Activated T-cell treated with anti-CD3 and anti-CD28 coated beads, Interleukin-2, amount 50 U/mL, for 72 hours (primary cell): Measurements from ENCODE around the gene TCEAL8. TPM values are rescaled to one million over a fixed set of nuclear protein-coding genes. Genes with fewer than 3 reads are reported as not detected.
"Not testable (repeated sequence)": the region's sequence is repeated elsewhere in the genome, so short reads cannot be mapped to it uniquely, and the experiment has no call there.

Source experiments
- ATAC-seq, 2 donors: fragments of 150-1000 bp; cut with Tn5 transposase; replicated peaks in 1 of 2; 2 replicates each; pipeline ENCODE4 v1.10.0; 2021; ENCODE audit warnings: moderate library complexity in 2 of 2, mild to moderate bottlenecking in 1 of 2
- DNase-seq, 2 donors: peaks; one replicate each; pipeline ENCODE4 v3.0.0; 2021 to 2022; ENCODE audit warnings: mixed read lengths in 1 of 2
- H3K27ac Mint-ChIP-seq: one replicate; pipeline ENCODE4 v1.8.0; 2022; ENCODE audit warnings: mild to moderate bottlenecking, moderate library complexity, mixed read lengths
- H3K27me3 Mint-ChIP-seq: one replicate; pipeline ENCODE4 v1.8.0; 2022; ENCODE audit warnings: low read depth, mixed read lengths
- H3K36me3 Mint-ChIP-seq, 2 donors: one replicate each; pipeline ENCODE4 v1.8.0; 2022; ENCODE audit warnings: mixed read lengths in 2 of 2, mild to moderate bottlenecking in 1 of 2; ENCODE audit not compliant: insufficient read depth in 2 of 2
- H3K4me1 Mint-ChIP-seq: one replicate; pipeline ENCODE4 v1.8.0; 2022; ENCODE audit warnings: low read depth, mixed read lengths
- H3K4me3 Mint-ChIP-seq, 2 donors: one replicate each; pipeline ENCODE4 v1.8.0; 2022; ENCODE audit warnings: mild to moderate bottlenecking in 2 of 2, mixed read lengths in 2 of 2, moderate library complexity in 2 of 2
- H3K9me3 Mint-ChIP-seq, 2 donors: one replicate each; pipeline ENCODE4 v1.8.0; 2022; ENCODE audit warnings: mixed read lengths in 2 of 2
- total RNA-seq, 2 donors: library from RNA; stranded (reverse); gene quantifications; one replicate each; pipeline ENCODE4 v1.2.3, GENCODE V29; 2022

TCEAL8 gene
- total RNA-seq, 2 donors from 2014 or later = 30.9 to 31.9 TPM

DNA sequence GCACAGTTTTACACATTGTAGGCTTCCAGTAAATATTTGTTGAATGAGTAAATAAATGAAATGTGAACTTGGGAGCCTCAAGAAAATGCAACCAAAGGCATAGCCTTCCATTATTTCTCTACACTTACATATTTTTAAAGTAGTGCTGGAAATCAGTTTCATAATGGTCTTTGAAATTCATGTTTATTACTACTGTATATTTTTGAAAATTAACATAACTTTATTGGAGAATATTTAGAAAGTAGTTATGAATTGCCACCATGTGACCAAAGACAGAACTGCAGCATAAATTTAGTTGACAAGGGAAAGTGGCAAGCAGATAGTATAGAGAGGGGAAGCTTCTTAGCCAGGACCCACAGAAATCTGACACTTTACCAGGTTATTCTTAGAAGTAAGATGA is 6.4 kb downstream of the TCEAL8 start:
- H3K4me1 Mint-ChIP-seq = peaks cover under 1% of the 10 kb centered on the region
- no peak overlapping the region for H3K4me3 Mint-ChIP-seq

DNA sequence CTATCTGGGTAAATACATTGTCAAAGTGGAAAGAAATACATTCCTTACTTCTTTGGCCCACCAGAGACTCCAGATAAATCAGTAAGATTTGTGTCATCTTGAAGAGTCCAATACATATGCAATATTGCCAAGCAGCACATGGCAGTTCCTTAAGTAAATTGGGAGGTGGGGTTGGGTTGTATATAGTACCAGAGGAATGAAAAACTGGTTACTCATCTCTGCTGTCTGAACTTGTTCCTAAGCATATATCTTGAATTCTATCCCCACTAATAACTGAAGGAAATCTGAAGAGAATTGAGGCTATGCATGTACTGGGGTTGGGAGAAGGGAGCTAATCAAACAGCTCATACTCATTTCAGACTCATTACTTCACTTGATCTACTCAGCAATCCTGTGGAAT is 14.8 kb downstream of the TCEAL8 start:
- no peak for ATAC-seq
- Mint-ChIP-seq H3K9me3 (no peaks in the 10 kb centered on the region), H3K27me3 (peaks cover 34% of the 10 kb centered on the region), H3K27ac (no peak overlapping the region), H3K4me1 (no peaks in the 10 kb centered on the region), H3K4me3 (no peak overlapping the region), H3K36me3 (peaks cover 0 to 2% of the 10 kb centered on the region in 2 donors)
- no peak for DNase-seq

More for the DNA sequence above, 6.4 kb downstream of the TCEAL8 start:
- DNase-seq (no peak), ATAC-seq (no peak)
- H3K9me3 Mint-ChIP-seq = no peaks in the 10 kb centered on the region
- no peak overlapping the region for H3K27ac Mint-ChIP-seq
- H3K27me3 Mint-ChIP-seq = peaks cover 2% of the 10 kb centered on the region
- peaks cover 0 to under 1% of the 10 kb centered on the region in 2 donors for H3K36me3 Mint-ChIP-seq

DNA sequence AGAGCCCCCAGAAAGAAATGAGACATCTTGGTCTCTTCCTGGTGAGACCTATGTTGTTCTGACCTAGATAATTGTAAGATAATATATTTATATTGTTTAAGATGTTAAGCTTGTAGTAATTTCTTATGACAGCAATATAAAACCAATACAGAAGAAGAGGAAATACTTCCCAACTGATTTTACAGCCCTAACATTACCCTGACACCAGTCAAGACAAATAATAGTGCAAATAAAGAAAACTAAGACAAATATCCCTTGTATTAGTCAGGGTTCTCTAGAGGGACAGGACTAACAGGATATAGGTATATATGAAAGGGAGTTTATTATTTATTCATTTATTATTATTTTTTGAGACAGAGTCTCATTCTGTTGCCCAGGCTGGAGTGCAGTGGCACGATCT is 18.7 kb downstream of the TCEAL8 start:
- H3K4me1 Mint-ChIP-seq = no peaks in the 10 kb centered on the region
- DNase-seq = no peak
- no peak for ATAC-seq
- no peaks in the 10 kb centered on the region for H3K9me3 Mint-ChIP-seq
- peaks cover 0 to 2% of the 10 kb centered on the region in 2 donors for H3K36me3 Mint-ChIP-seq
- H3K27ac Mint-ChIP-seq = no peak overlapping the region
- H3K4me3 Mint-ChIP-seq = no peak overlapping the region
- peaks cover 29% of the 10 kb centered on the region for H3K27me3 Mint-ChIP-seq

DNA sequence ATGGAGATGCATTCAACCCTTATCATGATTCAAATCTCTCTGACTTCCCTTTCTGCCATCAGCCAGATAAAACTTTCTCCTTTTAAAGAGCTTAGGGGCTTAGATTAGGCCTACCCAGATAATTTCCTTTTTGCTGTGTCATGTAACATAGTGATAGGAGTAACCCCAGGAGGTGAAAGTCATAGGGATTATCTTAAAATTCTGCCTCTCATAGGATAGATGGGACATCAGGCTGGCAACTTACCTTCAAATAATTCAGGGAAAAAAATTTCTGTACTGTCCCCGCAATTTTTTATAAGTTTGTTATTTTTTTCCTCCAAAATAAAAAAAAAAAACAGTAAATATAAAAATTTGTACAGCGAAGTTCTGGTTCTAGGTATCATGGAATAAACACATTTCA is 19.3 kb downstream of the TCEAL8 start:
- H3K4me1 Mint-ChIP-seq, DNase-seq, H3K9me3 Mint-ChIP-seq, H3K36me3 Mint-ChIP-seq, H3K4me3 Mint-ChIP-seq, H3K27ac Mint-ChIP-seq, ATAC-seq: not testable (repeated sequence)
- peaks cover 22% of the 10 kb centered on the region for H3K27me3 Mint-ChIP-seq

DNA sequence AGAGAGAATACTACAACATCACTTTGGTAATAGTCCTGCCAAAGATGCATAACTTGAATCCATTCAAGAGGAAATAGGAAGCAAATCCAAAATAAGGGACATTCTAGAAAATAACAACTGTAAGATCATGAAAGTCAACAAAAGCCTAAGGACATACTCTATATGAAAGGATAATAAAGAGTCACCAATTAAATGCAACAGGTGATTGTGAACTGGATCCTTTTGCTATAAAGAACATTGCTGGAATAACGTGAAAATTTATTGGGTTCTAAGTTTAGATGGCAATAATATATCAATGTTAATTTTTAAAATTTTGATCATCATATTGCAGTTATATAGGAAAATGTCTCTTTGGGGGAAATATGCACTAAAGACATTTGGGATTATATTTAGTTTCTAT is 20.1 kb downstream of the TCEAL8 start:
- Mint-ChIP-seq H3K36me3 (peaks cover 0 to 2% of the 10 kb centered on the region in 2 donors), H3K9me3 (no peaks in the 10 kb centered on the region), H3K27ac (no peak overlapping the region), H3K4me1 (no peaks in the 10 kb centered on the region), H3K4me3 (no peak overlapping the region), H3K27me3 (peaks cover 17% of the 10 kb centered on the region)
- ATAC-seq (no peak), DNase-seq (no peak)

DNA sequence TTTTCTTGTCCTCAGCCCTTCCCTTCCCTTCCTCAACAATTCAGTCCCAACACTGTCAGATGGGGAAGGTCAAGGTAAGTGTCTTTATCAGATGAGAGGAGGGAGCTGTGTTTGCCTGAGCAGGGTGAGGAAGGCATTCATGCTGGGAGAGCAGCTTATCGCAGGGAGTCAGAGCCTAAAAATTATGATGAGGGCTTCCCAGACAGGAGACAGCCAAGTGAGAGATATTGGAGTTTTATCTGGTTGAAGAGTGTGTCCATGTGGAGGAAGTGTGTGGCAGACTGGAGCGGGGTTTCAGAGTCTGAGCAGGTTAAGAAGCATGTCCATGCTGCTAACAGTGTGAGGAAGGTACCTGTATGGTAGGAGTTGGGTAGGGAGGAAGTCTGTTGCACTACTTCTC is 21.7 kb downstream of the TCEAL8 start:
- Mint-ChIP-seq H3K4me3 (no peak overlapping the region), H3K36me3 (peaks cover 0 to 2% of the 10 kb centered on the region in 2 donors), H3K9me3 (no peaks in the 10 kb centered on the region), H3K27ac (no peak overlapping the region), H3K27me3 (peaks cover 17% of the 10 kb centered on the region), H3K4me1 (no peaks in the 10 kb centered on the region)
- DNase-seq = no peak
- no peak for ATAC-seq

DNA sequence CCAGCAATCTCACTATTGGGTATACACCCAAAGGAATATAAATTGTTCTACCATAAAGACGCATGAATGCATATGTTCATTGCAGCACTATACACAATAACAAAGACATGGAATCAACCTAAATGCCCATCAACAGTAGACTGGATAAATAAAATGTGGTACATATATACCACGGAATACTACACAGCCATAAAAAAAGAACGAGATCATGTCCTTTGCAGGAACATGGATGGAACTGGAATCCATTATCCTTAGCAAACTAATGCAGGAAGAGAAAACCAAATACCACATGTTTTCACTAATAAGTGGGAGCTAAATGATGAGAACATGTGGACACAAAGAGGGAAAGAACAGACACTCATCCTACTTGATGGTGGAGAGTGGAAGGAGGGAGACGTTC is 29.0 kb downstream of the TCEAL8 start:
- not testable (repeated sequence) for H3K4me3 Mint-ChIP-seq, H3K27ac Mint-ChIP-seq, H3K4me1 Mint-ChIP-seq, H3K36me3 Mint-ChIP-seq, H3K9me3 Mint-ChIP-seq, ATAC-seq, DNase-seq
- peaks cover 43% of the 10 kb centered on the region for H3K27me3 Mint-ChIP-seq

DNA sequence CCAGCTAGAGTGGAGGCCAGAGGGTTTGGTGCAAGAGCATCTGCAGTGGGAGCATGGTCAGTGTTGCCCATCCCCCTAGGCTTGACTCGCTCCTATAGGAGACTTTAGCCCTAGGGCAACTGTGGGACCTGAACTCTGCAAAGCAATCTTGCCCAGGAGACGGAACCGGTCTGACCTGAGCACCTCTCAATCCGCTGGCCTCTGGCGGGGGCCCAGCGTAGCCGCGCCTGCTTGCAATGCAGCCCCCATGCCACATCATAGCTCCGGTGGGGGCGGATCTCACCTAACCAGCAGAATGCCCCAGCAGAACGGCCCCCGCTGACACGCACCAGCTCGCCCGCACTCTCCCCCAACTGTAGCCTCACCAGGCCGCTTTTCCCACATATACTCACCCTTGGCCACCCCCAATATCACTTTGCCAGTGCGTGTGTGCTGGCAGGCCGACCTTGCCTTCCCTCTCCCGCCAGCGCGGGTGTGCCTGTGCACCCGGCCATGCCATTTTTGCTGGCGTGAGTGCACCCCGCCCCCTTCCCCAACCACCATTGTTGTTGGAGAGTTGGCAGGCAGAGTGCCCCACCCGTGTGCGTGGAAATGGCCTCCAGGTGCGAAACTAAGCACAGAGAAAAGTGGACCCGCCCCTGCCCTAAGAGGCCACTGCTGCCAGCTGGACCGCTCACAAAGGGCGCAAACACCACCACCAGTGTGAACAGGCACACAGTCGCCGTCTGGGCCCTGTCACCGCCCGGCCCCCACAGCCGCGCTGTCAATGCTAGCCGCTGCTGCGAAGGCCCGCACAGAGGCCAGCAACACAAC is 34.2 kb downstream of the TCEAL8 start:
- Mint-ChIP-seq H3K27me3 (peaks cover 51% of the 10 kb centered on the region), H3K4me3 (no peak overlapping the region), H3K9me3 (no peaks in the 10 kb centered on the region), H3K36me3 (no peaks in the 10 kb centered on the region), H3K4me1 (peaks cover 6% of the 10 kb centered on the region), H3K27ac (no peak overlapping the region)
- DNase-seq (no peak), ATAC-seq (no peak)

DNA sequence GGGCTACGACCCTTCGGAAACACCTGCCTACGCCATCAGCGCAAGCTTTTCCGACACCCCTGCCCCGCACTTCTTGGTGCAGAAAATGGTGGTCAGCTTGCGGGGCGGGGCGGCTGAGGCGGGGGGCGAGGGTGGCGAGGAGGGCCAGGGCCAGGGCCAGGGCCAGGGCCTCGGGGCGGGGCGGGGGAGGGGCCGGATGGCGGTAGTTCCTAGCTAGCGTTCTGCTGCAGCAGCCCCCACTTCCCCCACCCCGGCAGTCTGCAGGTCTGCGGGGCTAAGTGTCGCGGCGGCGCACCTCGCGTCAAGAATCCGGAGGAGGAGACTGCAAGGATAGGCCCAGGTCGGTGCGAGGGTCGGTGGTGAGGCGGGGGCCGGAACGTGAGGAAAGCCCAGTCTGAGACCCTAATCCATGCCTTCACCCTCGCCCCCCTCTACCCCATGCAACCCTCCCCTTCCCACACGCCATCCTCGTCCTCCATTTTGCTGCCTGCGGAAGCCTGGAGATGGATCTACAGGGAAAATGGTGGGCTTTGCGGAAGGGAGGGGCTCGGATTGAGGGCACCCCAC is 39.4 kb downstream of the TCEAL8 start:
- peaks cover 12% of the 10 kb centered on the region for H3K27me3 Mint-ChIP-seq
- H3K4me3 Mint-ChIP-seq = peak overlapping the region; percentile 80 to 89
- H3K36me3 Mint-ChIP-seq = peaks cover 0 to 1% of the 10 kb centered on the region in 2 donors
- H3K4me1 Mint-ChIP-seq = peaks cover 11% of the 10 kb centered on the region
- peak; percentile 44 to 47 for ATAC-seq
- no peaks in the 10 kb centered on the region for H3K9me3 Mint-ChIP-seq
- no peak overlapping the region for H3K27ac Mint-ChIP-seq
- peak in 1 of 2 donors; percentile 36 for DNase-seq

DNA sequence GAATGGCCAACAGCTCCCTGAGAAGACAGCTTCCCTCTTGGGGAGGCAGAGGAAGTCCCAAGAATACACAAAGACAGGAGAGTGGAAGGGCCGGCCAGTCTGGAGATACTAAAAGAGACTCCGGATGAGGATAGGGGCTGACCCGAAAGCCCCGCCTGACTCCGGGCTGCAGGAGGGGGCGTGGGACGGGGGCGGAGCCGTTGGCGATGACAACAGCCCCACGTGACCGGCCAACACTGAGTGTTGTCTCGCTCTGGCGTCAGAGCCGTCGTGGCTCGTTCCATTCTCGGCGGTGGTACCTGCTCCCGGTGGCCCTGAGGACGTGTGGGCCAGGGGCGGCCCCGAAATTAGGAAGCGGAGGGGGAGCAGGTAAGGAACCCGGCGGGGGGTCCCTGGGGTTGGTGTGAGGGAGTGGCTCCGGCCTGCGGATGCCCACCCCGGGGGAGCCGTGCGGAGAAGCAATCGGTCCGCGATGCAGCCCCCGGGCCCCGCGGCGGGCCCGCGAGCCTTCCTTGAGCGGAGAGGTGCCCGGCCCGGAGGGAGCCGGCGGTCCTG is 40.0 kb downstream of the TCEAL8 start, which contains the start of gene BEX4:
BEX4 (plus strand) TSS at position 239 of the 555 bp plus-strand sequence. CDS start 1,046 bp downstream, outside the sequence.
- peak within 1 kb of the TSS; percentile 69 for H3K27ac Mint-ChIP-seq
- peaks cover 12% of the 10 kb centered on the region for H3K27me3 Mint-ChIP-seq
- peak within 1 kb of the TSS; percentile 84 to 89 for H3K4me3 Mint-ChIP-seq
- H3K36me3 Mint-ChIP-seq = peaks cover 0 to 1% of the 10 kb centered on the region in 2 donors
- H3K9me3 Mint-ChIP-seq = no peaks in the 10 kb centered on the region
- ATAC-seq = peak; percentile 96 to 98
- DNase-seq = peak; percentile 84 to 88
- peaks cover 11% of the 10 kb centered on the region for H3K4me1 Mint-ChIP-seq

DNA sequence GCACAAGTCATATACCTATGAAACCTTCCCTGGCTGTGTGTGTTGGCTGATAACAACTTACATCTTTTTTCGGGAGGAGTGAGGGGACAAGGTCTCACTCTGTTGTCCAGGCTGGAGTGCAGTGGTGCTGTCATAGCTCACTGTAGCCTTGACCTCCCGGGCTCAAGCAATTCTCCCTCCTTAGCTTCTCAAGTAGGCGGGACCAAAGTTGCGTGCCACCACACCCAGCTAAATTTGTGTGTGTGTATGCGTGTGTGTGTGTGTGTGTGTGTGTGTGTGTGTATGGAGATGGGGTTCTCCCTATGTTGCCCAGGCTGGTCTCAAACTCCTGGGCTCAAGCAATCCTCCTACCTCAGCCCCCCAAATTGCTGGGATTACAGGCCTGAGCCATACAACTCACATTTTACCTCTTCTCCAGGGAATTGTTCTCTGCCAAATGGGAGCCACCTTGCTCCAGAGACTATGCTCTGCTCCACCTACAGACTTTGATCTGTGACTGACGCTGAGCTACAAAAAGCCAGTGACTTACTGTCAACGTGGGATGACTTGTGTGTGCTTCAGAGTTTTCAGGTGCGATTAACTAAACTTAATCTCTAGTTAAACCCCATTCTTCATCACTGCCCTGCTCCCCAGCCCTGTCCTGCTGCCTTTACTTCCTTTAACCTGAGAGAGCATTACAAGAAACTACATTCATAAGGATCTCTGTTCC is 42.1 kb downstream of the TCEAL8 start:
- Mint-ChIP-seq H3K4me1 (peaks cover 11% of the 10 kb centered on the region), H3K27me3 (no peaks in the 10 kb centered on the region), H3K27ac (no peak overlapping the region), H3K9me3 (no peaks in the 10 kb centered on the region), H3K36me3 (peaks cover 0 to 1% of the 10 kb centered on the region in 2 donors), H3K4me3 (no peak overlapping the region)
- DNase-seq (no peak), ATAC-seq (no peak)

DNA sequence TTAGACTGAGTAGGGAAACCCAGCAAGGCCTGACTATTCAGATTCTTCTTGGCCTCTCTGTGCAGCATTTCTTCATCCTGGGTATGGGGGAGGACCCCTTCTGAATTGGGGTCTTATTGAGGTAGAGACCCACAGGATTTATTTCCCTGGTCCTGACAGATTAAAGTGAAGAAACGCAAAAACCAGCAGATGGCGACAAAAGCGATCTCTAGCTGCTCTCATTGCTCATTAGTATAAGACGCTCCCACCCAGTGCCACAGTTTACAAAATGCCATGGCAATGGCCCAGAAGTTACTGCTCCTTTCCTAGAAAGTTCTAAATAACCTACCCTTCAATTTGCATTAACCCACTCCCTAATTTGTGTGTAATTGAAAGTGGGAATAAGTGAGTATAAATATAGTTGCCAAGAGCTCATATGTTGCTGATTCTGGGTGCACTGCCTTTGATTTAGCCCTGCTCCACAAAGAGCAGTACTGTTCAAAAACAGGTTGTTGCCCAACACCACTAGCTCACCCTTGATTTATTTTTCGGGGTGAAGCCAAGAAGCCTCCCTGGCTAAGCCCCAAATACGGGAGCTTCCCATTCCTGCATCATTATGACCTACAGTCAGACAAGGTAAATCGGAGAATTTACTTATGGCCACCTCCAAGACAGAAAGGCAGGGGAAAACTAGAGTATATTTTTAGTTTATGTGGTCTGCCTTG is 43.8 kb downstream of the TCEAL8 start:
- Mint-ChIP-seq H3K27ac (no peak overlapping the region), H3K4me3 (no peak overlapping the region), H3K27me3 (no peaks in the 10 kb centered on the region), H3K9me3 (no peaks in the 10 kb centered on the region), H3K36me3 (peaks cover 0 to 1% of the 10 kb centered on the region in 2 donors), H3K4me1 (peaks cover 9% of the 10 kb centered on the region)
- DNase-seq (peak; percentile 35 to 44), ATAC-seq (no peak)
